GM12878 (cell line): ENCODE data around the gene NES. TPM values are rescaled to one million over a fixed set of nuclear protein-coding genes. Genes with fewer than 3 reads are reported as not detected.

ENCODE experiments used
- ATAC-seq: fragments of 200-7000 bp; cut with Tn5 transposase; 3 replicates; pipeline ENCODE4 v1.9.1; 2020; ENCODE audit warnings: mild to moderate bottlenecking, moderate library complexity
- BruUV-seq: library from RNA; stranded (reverse); fragments of 400-500 nt; replicated peaks from 2 replicates; lab custom pipeline; 2021; lab: Mats Ljungman, UMichigan
- CTCF ChIA-PET: fragments of 300-600 bp; sonication (Branson Sonifier 250); formaldehyde crosslinking; extraction: SDS; loops from one replicate; lab custom pipeline; 2021; ENCODE audit warnings: inconsistent platforms; lab: Yijun Ruan, JAX
- POLR2A ChIA-PET: fragments of 350-600 bp; formaldehyde crosslinking; extraction: SDS; loops from one replicate; lab custom pipeline; 2021; ENCODE audit warnings: inconsistent platforms; lab: Charles Lee
- RAD21 ChIA-PET: fragments of 300-600 bp; sonication (Branson Sonifier 250); formaldehyde crosslinking; loops from one replicate; lab custom pipeline; 2023; ENCODE audit warnings: antibody characterized with exemption; ENCODE audit not compliant: unreplicated experiment; lab: Charles Lee
- SMC1A ChIA-PET: fragments of 300-600 bp; sonication (Branson Sonifier 250); formaldehyde crosslinking; loops from one replicate; lab custom pipeline; 2023; ENCODE audit not compliant: unreplicated experiment, uncharacterized antibody; lab: Charles Lee
- DNase-seq: peaks from one replicate; pipeline ENCODE4 v3.0.0-alpha.2; 2011; ENCODE audit warnings: low read depth, low spot score
- FAIRE-seq: peaks from 3 replicates; lab custom pipeline; 2011; peaks lifted over from hg19 to GRCh38; lab: Jason Lieb, UNC
- H2AFZ ChIP-seq: 2 replicates; pipeline ENCODE4 v1.6.0; 2011; ENCODE audit warnings: low read depth, low read length, control low read depth; ENCODE audit not compliant: control insufficient read depth
- H3K27ac ChIP-seq: 2 replicates; pipeline ENCODE4 v1.5.1; 2011; ENCODE audit warnings: control low read depth; ENCODE audit not compliant: control insufficient read depth, insufficient read depth
- H3K27me3 ChIP-seq, 2 experiments: replicated peaks in 1 of 2; 2 replicates each; pipeline versions ENCODE4 v1.6.0 to v1.6.1; 2011; ENCODE audit warnings: low read length in 1 of 2; ENCODE audit not compliant: control insufficient read depth in 2 of 2, insufficient read depth in 2 of 2
- H3K36me3 ChIP-seq, 2 experiments: 2 replicates each; pipeline ENCODE4 v1.5.1; 2011; ENCODE audit warnings: low read length in 1 of 2; ENCODE audit not compliant: control insufficient read depth in 2 of 2, insufficient read depth in 2 of 2
- H3K4me1 ChIP-seq: 2 replicates; pipeline ENCODE4 v1.6.1; 2011; ENCODE audit warnings: mild to moderate bottlenecking, low read length, moderate library complexity, mixed read lengths; ENCODE audit not compliant: control insufficient read depth, insufficient read depth
- H3K4me2 ChIP-seq: 2 replicates; pipeline ENCODE4 v1.6.0; 2011; ENCODE audit warnings: control low read depth; ENCODE audit not compliant: control insufficient read depth, insufficient read depth
- H3K4me3 ChIP-seq: fragments of 200-600 bp; sonication (generic); 2 replicates; pipeline ENCODE4 v1.5.1; 2016
- H3K79me2 ChIP-seq: 2 replicates; pipeline ENCODE4 v1.6.0; 2011; ENCODE audit warnings: low read length; ENCODE audit not compliant: control insufficient read depth, insufficient read depth
- H3K9ac ChIP-seq: 2 replicates; pipeline ENCODE4 v1.8.0; 2011; ENCODE audit warnings: low read length, control low read depth, mixed read lengths; ENCODE audit not compliant: control insufficient read depth, insufficient read depth
- H3K9me3 ChIP-seq: replicated peaks from 3 replicates; pipeline ENCODE4 v1.5.1; 2011; ENCODE audit warnings: mild to moderate bottlenecking, low read length; ENCODE audit not compliant: control insufficient read depth, insufficient read depth
- H4K20me1 ChIP-seq: 2 replicates; pipeline ENCODE4 v1.6.0; 2011; ENCODE audit not compliant: control insufficient read depth, insufficient read depth
- BHLHE40 ChIP-seq, 2 experiments: fragments of 450-650 bp in 1 of 2; IDR thresholded peaks; 2 replicates each; pipeline ENCODE4 v1.6.1; 2011 to 2017; ENCODE audit warnings: low read depth in 2 of 2, borderline replicate concordance in 1 of 2, improper control_type of control experiment in 1 of 2, low read length in 1 of 2, mild to moderate bottlenecking in 1 of 2
- CHD2 ChIP-seq: IDR thresholded peaks from 2 replicates; pipeline ENCODE4 v1.6.1; 2011; ENCODE audit warnings: low read depth, low read length, improper control_type of control experiment, borderline replicate concordance
- DPF2 ChIP-seq: fragments of 450-650 bp; IDR thresholded peaks from 2 replicates; pipeline ENCODE4 v1.6.1; 2017; ENCODE audit warnings: mild to moderate bottlenecking
- EED ChIP-seq: sonication (generic); IDR thresholded peaks from 2 replicates; pipeline ENCODE4 v1.6.1; 2016; ENCODE audit warnings: antibody characterized with exemption, low read depth
- FOXK2 ChIP-seq: fragments of 450-650 bp; IDR thresholded peaks from 2 replicates; pipeline ENCODE4 v1.6.1; 2017; ENCODE audit warnings: mild to moderate bottlenecking, moderate library complexity
- NR2F1 ChIP-seq: fragments of 450-650 bp; conservative IDR thresholded peaks from 2 replicates; pipeline ENCODE4 v1.6.1; 2017; ENCODE audit warnings: mild to moderate bottlenecking
- POLR2AphosphoS5 ChIP-seq: IDR thresholded peaks from 2 replicates; pipeline ENCODE4 v1.6.1; 2011; ENCODE audit warnings: mild to moderate bottlenecking, low read length, inconsistent platforms
- RAD21 ChIP-seq: IDR thresholded peaks from 2 replicates; pipeline ENCODE4 v1.6.1; 2011; ENCODE audit warnings: mild to moderate bottlenecking, low read depth, low read length, moderate library complexity; ENCODE audit not compliant: insufficient read depth
- SUZ12 ChIP-seq: fragments of 200-600 bp; sonication (generic); IDR thresholded peaks from one replicate; pipeline ENCODE4 v1.6.1; 2018; ENCODE audit warnings: antibody characterized with exemption, mild to moderate bottlenecking; ENCODE audit not compliant: unreplicated experiment
- WGBS: methylation state at CpG from one replicate; pipeline ENCODE4 v1.1.6; 2016; ENCODE audit warnings: low lambda C conversion rate; ENCODE audit not compliant: insufficient replicate concordance, insufficient coverage; ENCODE audit errors: missing lambda C conversion rate; 5-methylcytosine and 5-hydroxymethylcytosine counted together
- in situ Hi-C: fragments of 300-500 bp; cut with MboI; formaldehyde crosslinking; loops from 9 replicates; pipeline ENCODE4 v1.14.3; 2018; ENCODE audit warnings: mixed read lengths
- intact Hi-C: fragments of 100-400 bp; cut with micrococcal nuclease; formaldehyde crosslinking; loops from one replicate; pipeline ENCODE4 v1.14.2; 2022; ENCODE audit not compliant: unreplicated experiment
- polyA plus RNA-seq, 11 experiments: library from polyadenylated mRNA; depleted of rRNA in 4 of 11; unstranded in 6 of 11; stranded (reverse) in 5 of 11; fragments of >200 nt; fragmentation: Nextera tagmentation in 4 of 11; fragmentation: Illumina TruSeq in 1 of 11; extraction: Ambion mirVana in 4 of 11; extraction: Trizol in 1 of 11; gene quantifications; 1 replicate in 1 of 11; 2 replicates in 10 of 11; pipeline versions ENCODE4 v1.2.1 to v1.2.3, GENCODE V29; 2011 to 2016; ENCODE audit warnings: inconsistent platforms in 2 of 11, missing spikeins in 2 of 11, low read depth in 1 of 11
- total RNA-seq, 4 experiments: library from RNA; depleted of rRNA in 3 of 4; stranded (reverse); fragments of >200 nt in 3 of 4; fragmentation: Illumina TruSeq in 1 of 4; extraction: Trizol in 1 of 4; gene quantifications; 2 replicates each; pipeline versions ENCODE4 v1.2.1 to v1.2.3, GENCODE V29; 2013 to 2021

NES gene
- total and polyA plus RNA-seq, 10 of the 15 experiments (the other 5 are each of a cell fraction or from before 2014, with no cell fraction given): under 0.01 to 0.15 (median 0.02) TPM; not detected in 4

DNA sequence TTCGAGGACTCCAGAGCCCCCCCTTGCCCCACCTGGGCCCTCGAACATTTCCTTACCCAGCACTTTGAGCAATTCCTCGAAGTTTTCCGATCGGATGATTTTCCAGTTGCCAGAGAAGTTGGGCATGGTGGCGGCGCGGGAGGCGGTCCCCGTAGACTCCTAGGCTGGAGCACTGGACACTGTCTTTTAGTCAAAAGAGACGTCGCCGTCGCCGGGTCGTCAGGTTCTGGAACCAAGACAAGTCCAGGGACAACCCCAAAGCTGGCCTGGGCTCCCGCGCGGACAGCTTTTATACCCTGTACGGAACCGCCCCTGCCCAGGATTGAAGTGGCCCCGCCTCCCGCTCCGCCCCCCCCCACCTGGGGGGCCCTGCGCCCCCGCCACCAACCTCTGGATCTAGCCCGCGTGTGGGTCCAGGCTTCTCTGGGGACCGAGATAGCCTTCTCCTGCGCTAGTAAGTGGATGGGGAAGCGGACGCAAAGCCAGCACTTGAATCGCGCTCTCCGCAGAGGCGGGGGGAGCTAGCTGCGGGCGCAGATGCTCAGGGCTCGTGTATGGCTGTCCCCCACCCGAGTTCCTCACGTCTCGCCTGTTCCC, 28.2 kb upstream of the NES start, which contains the start of gene CRABP2:
Gene CRABP2, minus strand, starts transcription at position 263 of the 597 bp plus-strand sequence. Its CDS starts 137 bp downstream, at position 126.
- BruUV-seq: no TSS peak
- in situ Hi-C loops: no loop called here

GRCh38 chr1:156704930-156705320, 27.7 kb upstream of the NES start:
- Histone ChIP-seq H3K9ac (no peak overlapping the region), H3K4me1 (peaks cover 6% of the 10 kb centered on the region), H3K36me3 (no peaks in the 10 kb centered on the region; a peak in 1 of 4 replicates)
- ChIA-PET RAD21 (interaction anchor here (1.5 to 3.6 kb wide), 3 partner anchors 21 to 81 kb away, joined by 5 to 19 read pairs (median 15); no protein-coding TSS in a partner anchor), POLR2A (no interaction called here)
- TF ChIP-seq RAD21 (no peak), CHD2 (no peak), FOXK2 (no peak), DPF2 (no peak), EED (no peak), POLR2AphosphoS5 (no peak), BHLHE40 (IDR thresholded peaks at IDR 0.05; ENCODE audit: borderline replicate concordance in 1 of 2, low read depth in 2 of 2, low read length in 1 of 2) (peak in 1 of 2 experiments; percentile 23; a peak in 1 of 4 replicates)
- TF ChIP-seq, all 136 proteins: peak for 1
- in situ Hi-C loops: no loop called here
- H3K9me3 ChIP-seq: no peaks in the 10 kb centered on the region
- ChIA-PET CTCF (interaction anchor here (1.0 to 9.5 kb wide), 12 partner anchors 10 to 184 kb away, joined by 3 to 157 read pairs (median 6); partner anchors contain the start of genes HAPLN2, INSRR, ISG20L2 and METTL25B), SMC1A (interaction anchor here (0.8 kb wide), 1 partner anchor 15 kb away, joined by 3 read pairs; no protein-coding TSS in a partner anchor)
- H2AFZ ChIP-seq: no peak overlapping the region; the same call in 1 of the 2 replicates
- no TSS peak for BruUV-seq
- no peak for DNase-seq
- no peaks in the 10 kb centered on the region for H3K79me2 ChIP-seq
- H4K20me1 ChIP-seq: no peaks in the 10 kb centered on the region; the same call in 1 of the 2 replicates
- intact Hi-C loops: no loop called here
- ATAC-seq: no peak
- H3K4me2 ChIP-seq: no peak overlapping the region
- H3K4me3 ChIP-seq: no peak overlapping the region
- no peak for FAIRE-seq
- H3K27ac ChIP-seq: no peak overlapping the region
- H3K27me3 ChIP-seq: peaks cover 10 to 15% of the 10 kb centered on the region in 2 experiments
- 8% methylated on average over 29 of the region's 29 CpGs for WGBS

More for the DNA sequence above, 28.2 kb upstream of the NES start, which contains the start of gene CRABP2:
- H3K9ac ChIP-seq: no peak within 1 kb of the TSS
- peaks cover 6% of the 10 kb centered on the region for H3K4me1 ChIP-seq
- no peaks in the 10 kb centered on the region for H3K79me2 ChIP-seq
- intact Hi-C loops: no loop called here
- H3K4me3 ChIP-seq: peak within 1 kb of the TSS; percentile 35; the same call in 1 of the 2 replicates
- H3K9me3 ChIP-seq: no peaks in the 10 kb centered on the region
- DNase-seq (no peak), ATAC-seq (peak; percentile 31), FAIRE-seq (no peak)
- H3K4me2 ChIP-seq: peak within 1 kb of the TSS; percentile 90
- ChIA-PET RAD21 (interaction anchor here (1.5 to 3.6 kb wide), 5 partner anchors 8 to 81 kb away, joined by 4 to 28 read pairs (median 15); no protein-coding TSS in a partner anchor), SMC1A (interaction anchor here (0.8 to 2.4 kb wide), 4 partner anchors 16 to 21 kb away, joined by 3 to 11 read pairs (median 7); no protein-coding TSS in a partner anchor), POLR2A (interaction anchor here (0.6 kb wide), 1 partner anchor 18 kb away, joined by 3 read pairs; no protein-coding TSS in a partner anchor), CTCF (interaction anchor here (1.0 to 9.5 kb wide), 23 partner anchors 11 to 184 kb away, joined by 3 to 157 read pairs (median 4); partner anchors contain the start of genes HAPLN2, INSRR, ISG20L2 and METTL25B)
- peak; percentile 70 for TF ChIP-seq SUZ12
- TF ChIP-seq NR2F1: no peak
- 6% methylated on average over 41 of the region's 42 CpGs for WGBS
- no peaks in the 10 kb centered on the region; the same call in 1 of the 2 replicates for H4K20me1 ChIP-seq
- peak within 1 kb of the TSS; percentile 44 for H2AFZ ChIP-seq
- no peak within 1 kb of the TSS for H3K27ac ChIP-seq
- H3K27me3 ChIP-seq: peaks cover 10 to 15% of the 10 kb centered on the region in 2 experiments
- no peaks in the 10 kb centered on the region; a peak in 1 of 4 replicates for H3K36me3 ChIP-seq
